ENCODE results near the gene KLHL3.

DNA sequence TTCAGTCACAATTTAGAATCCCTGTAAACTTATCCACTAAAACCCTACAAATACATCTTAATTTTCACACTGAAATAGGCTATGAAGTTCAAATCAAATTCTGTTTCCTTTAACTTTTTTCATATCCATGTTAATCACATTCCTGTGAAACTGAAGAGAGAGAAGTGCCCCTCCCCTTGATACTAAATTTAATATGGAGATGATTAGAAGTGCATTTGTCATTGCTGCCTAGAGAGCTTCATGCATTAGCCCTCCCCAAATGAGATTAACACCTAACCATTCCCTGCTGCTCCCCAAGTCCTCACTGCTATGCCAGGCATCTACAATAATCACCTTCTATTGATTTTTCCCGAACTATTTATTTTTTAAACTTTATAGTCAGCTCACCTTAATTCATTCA is 151.6 kb downstream of the KLHL3 start:
- TF ChIP-seq CTCF (IDR thresholded peaks at IDR 0.05) (no peak), POLR2AphosphoS5 (IDR thresholded peaks at IDR 0.05) (no peak), POLR2A (IDR thresholded peaks at IDR 0.05) (no peak)

Measured in suprapubic skin (tissue), 4 donors.